Activated CD4-positive, alpha-beta T cell treated with anti-CD3 and anti-CD28 coated beads, Interleukin-2, amount 50 U/mL, for 48 hours (primary cell): ENCODE results near the gene GPBP1.
"Not testable (repeated sequence)": the region's sequence is repeated elsewhere in the genome, so short reads cannot be mapped to it uniquely, and the experiment has no call there.

Source experiments
- DNase-seq, 2 experiments: peaks; one replicate each; pipeline ENCODE4 v3.0.0-alpha.2; 2020

The GPBP1 gene

DNA sequence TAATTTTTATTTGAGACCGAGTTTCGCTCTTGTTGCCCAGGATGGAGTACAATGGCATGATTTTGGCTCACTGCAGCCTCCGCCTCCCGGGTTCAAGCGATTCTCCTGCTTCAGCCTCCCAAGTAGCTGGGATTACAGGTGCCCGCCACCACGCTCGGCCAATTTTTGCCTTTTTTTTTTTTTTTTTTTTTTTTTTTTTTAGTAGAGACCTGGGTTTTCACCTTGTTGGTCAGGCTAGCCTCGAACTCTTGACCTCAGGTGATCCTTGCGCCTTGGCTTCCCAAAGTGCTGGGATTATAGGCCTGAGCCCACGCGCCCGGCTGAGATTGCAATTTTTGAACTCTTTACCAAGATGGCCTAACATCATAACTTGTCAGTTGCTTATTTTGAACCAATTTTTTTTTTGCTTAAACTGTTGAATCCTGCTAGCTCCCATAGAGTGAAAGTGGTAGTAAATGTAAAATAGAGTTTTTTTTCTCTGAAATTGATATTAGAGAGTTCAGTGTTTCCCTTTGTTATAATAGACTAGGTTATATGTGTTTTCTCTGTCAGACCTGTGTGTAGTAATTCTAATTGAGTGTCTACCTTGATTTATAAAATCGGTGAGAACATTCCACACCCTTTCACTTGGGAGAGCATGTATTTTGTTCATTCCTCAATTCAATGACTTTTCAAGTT is 3.8 kb downstream of the GPBP1 start:
- DNase-seq = no peak

GRCh38 chr5:57178238-57178637 is 4.4 kb downstream of the GPBP1 start:
- DNase-seq = not testable (repeated sequence)

DNA sequence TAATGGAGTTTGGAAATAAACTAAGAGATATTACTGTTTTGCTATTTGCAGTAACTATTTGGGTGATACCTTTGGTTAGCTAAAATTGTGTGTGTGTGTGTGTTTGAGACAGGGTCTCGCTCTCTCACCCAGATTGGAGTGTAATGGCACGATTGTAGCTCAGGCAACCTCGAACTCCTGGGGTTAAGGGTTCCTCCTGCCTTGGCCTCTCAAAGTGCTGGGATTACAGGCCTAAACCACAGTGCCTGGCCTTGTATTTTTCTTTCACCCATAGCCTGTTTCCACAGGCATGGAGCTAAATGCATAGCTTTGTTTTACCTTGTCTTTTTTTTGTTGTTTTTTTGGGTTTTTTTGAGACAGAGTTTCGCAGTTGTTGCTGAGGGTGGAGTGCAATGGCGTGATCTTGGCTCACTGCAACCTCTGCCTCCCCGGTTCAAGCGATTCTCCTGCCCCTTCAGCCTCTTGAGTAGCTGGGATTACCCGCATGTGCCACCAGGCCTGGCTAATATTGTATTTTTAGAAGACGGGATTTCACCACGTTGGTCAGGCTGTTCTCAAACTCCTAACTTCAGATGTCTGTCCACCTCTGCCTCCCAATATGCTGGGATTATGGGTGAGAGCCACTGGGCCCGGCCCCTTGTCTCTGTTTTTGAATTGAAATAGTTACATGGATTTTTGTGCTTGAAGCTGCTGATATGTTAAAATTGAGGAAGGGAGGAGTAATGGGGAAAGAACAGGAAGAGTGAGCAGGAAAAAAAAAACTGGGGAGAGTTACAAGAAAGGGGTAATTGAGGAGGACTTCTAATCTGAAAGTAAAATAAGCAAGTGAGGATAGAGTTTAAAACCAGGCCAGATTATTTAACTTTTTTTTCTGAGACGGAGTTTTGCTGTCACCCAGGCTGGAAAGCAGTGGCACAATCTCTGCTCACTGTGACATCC is 5.7 kb downstream of the GPBP1 start:
- no peak for DNase-seq

DNA sequence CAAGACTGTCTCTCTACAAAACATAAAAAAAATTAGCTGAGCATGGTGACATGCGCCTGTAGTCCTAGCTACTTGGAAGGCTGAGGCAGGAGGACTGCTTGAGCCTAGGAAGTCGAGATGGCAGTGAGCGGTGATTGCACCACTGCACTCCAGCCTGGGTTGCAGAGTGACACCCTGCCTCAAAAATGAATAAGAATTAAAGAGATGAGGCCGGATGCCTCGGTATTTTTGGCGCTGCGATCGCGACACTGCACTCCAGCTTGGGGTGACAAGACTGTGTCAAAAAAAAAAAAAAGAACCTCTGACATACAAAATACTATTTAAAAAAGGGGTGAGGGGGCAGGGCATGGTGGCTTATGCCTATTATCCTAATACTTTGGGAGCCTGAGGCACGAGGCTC is 7.3 kb downstream of the GPBP1 start:
- no peak for DNase-seq

DNA sequence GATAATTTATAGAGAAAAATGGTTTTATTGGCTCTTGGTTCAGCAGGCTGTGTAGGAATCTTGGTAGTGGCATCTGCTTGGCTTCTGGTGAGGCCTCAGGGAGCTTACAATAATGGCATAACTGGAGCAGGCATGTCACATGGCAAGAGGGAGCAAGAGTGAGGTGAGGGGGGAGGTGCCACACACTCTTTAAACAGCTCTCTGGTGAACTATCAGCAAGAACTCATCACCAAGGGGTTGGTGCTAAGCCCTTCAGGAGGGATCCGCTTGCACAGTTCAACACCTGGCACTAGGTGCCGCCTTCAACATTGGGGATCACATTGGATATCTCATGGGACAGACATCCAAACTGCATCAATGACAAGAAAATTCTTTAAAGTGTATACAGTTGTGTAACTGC is 10.5 kb downstream of the GPBP1 start:
- DNase-seq = no peak

- no peak for DNase-seq
These were observed 11.5 kb downstream of the GPBP1 start for GRCh38 chr5:57185313-57185712.

DNA sequence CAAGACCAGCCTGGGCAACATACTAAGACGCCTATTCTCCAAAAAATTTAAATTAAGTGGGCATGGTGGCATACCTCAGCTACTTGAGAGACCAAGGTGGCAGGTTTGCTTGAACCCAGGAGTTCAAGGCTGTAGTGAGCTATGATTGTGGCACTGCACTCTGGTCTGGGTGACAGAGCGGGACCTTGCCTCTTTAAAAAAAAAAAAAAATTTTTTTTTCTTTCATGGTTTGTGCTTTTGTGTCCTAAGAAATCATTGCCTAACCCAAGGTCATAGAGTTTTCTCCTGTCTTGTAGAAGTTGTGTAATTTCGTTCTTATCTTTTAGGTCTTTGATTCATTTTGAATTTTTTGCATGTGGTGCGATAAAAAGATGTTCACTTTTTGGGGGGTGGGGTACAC is 12.3 kb downstream of the GPBP1 start:
- DNase-seq = no peak

DNA sequence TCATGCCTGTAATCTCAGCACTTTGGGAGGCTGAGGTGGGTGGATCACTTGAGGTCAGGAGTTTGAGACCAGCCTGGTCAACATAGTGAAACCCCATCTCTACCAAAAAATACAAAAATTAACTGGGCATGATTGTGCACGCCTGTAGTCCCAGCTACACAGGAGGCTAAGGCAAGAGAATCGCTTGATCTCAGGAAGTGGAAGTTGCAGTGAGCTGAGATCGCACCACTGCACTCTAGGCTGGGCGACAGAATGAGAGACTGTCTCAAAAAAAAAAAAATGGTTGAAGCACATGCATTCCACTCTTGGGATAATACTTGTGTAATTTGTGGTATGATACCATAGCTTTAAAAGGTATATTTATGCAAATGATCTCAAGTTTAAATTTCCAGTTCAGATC is 14.1 kb downstream of the GPBP1 start:
- DNase-seq = not testable (repeated sequence)

DNA sequence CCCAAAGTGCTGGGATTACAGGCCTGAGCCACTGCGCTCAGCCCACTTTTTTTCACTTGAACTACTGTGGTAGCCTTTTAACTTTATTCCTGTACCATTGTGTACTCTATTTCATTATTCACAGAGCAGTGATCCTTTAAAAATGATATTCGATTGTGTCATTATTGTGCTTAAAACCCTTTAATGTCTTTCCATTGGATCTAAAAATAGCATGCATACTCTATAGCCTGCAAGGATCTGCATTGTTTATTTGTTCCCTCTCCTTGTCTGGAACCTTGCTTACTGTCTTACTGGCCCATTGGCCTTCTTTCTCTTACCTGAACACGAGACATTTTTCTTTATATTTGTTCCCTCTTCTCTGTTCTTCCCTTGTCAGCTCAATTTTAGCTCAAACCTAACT is 15.7 kb downstream of the GPBP1 start:
- DNase-seq = no peak

DNA sequence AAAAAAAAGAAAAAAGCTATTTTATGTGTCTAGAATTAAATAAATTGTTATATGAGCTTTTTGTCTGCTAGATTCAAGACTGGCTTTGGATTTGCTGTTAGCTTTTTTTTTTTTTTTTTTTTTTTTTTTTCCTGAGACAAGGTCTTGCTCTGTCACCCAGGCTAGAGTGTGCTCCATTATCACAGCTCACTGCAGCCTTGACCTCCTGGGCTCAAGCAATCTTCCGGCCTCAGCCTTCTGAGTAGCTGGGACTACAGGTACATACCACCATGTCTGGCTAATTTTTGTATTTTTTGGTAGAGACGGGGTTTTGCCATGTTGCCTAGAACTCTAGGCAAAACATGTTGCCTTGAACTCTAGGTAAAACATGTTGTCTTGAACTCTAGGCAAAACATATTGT is 16.7 kb downstream of the GPBP1 start:
- DNase-seq = no peak

GRCh38 chr5:57191163-57191562 is 17.3 kb downstream of the GPBP1 start:
- no peak for DNase-seq

DNA sequence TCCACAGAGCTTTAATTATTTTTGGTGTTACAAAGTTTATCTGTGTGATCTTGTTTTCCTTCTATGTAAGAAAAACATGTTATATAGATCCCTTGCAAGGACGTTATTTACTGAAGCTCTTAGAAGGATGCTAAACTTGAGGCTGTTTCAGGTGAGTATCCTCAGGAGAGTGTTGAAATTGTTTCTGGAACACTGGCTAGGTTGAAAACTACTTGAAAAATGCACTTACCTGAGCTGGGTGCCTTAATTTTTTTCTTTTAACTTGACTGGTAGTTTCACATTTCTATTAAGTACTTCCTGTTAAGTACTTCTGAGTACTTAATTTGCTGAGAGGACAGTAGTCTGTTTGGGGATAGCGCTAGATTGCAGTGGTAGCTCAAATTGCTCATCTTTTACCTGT is 18.1 kb downstream of the GPBP1 start:
- DNase-seq = no peak

GRCh38 chr5:57192832-57193231 is 19.0 kb downstream of the GPBP1 start:
- not testable (repeated sequence) for DNase-seq

DNA sequence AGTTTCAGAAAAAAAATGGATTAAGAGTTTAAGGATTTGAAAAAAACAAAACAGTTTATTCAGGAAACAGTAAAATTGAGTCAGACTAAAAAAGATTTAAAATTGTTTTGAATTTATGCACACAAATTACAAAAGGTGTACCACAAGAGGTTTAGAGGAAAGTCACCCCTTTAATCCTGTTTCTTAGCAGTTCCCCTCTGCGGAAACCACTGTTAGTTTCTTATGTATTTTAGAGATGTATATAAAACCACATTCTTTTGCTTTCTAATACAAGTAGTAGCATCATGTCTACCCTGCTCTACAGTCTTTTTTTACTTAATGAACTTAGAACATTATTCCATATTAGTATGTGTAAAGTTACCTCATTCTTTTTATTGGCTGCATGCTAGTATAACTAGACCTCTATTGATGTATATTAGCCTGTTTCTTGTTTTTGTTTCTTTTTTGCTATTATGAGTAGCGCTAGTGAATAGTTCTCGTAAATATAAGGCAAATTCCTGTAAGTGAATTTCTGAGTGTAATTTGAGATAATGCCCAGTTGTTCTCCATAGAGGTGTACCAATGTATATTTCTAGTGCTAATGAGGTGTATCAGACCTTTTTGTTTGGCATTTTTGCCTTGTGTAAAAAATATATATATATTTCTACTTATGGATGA is 20.0 kb downstream of the GPBP1 start:
- no peak for DNase-seq

DNA sequence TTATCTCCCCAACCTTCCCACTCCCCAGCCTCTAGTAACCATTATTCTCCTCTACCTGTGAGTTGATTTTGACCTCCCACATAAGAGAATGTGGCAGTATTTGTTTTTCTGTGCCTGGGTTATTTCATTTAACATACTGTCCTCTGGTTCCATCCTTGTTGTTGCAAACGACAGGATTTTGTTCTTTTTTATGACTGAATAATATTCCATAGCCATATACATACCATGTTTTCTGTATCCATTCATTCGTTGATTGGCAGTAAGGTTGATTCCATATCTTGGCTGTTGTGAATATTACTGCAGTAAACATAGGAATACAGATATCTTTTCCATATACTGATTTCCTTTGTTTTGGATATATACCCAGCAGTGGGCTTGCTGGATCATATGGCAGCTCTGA is 20.8 kb downstream of the GPBP1 start:
- no peak for DNase-seq

DNA sequence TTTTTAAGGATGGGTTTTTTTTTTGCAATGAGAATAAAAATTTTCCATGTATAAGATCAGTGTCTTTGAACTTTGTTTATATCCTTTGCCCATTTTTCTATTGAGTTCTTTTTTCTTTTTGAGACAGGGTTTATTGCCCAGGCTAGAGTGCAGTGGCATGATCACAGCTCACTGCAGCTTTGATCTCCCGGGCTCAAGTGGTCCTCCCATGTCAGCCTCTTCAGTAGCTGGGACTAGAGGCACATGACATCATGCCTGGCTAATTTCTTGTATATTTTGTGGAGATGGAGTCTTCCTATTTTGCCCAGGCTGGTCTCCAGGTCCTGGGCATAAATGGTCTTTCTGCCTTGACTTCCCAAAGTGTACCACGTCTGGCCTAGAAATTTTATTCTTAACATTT is 21.2 kb downstream of the GPBP1 start:
- DNase-seq = no peak

- DNase-seq = no peak
These were observed 26.0 kb downstream of the GPBP1 start for GRCh38 chr5:57199866-57200265.

- DNase-seq = no peak
These were observed 29.0 kb downstream of the GPBP1 start for GRCh38 chr5:57202811-57203210.

- DNase-seq = no peak
These were observed 33.3 kb downstream of the GPBP1 start for GRCh38 chr5:57207007-57207653.

DNA sequence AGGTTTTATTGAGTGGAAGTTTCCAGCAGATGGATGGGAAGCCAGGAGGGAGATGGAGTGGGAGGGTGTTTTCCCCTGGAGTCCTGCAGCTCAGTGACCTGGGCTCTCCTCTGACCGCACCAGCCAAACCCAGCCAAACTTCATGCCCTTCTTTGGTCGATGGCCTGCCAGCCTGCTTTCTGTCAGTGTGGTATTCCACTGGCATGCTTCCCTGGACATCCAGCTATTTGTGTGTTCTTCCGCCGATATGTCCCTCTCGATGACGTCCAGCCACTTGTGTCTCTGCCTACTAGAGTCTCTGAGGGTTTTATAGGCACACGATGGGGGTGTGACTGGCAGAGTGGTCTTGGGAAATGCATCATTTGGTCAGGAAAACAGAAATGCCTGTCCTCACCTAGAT is 33.8 kb downstream of the GPBP1 start:
- no peak for DNase-seq

- no peak for DNase-seq
These were observed 35.6 kb downstream of the GPBP1 start for GRCh38 chr5:57209316-57210040.

GRCh38 chr5:57210633-57211032 is 36.8 kb downstream of the GPBP1 start:
- DNase-seq = no peak

GRCh38 chr5:57211039-57211438 is 37.2 kb downstream of the GPBP1 start:
- DNase-seq = no peak
